KOPT-K1 (cell line): ENCODE data around the gene GLIPR2.
"Not testable (repeated sequence)": the region's sequence is repeated elsewhere in the genome, so short reads cannot be mapped to it uniquely, and the experiment has no call there.

Experiments
- H3K27ac ChIP-seq: fragments of 200-600 bp; sonication (generic); 2 replicates; pipeline ENCODE4 v1.5.1; 2016; ENCODE audit warnings: antibody characterized with exemption, mild to moderate bottlenecking, low read depth, low read length; ENCODE audit not compliant: poor library complexity, severe bottlenecking
- H3K36me3 ChIP-seq: fragments of 200-600 bp; sonication (generic); 2 replicates; pipeline ENCODE4 v1.5.1; 2017; ENCODE audit warnings: antibody characterized with exemption, mild to moderate bottlenecking, low read length, moderate library complexity; ENCODE audit not compliant: insufficient read depth
- H3K9me3 ChIP-seq: fragments of 200-600 bp; sonication (generic); 2 replicates; pipeline ENCODE4 v1.5.1; 2017; ENCODE audit warnings: antibody characterized with exemption, low read length, mild to moderate bottlenecking; ENCODE audit not compliant: insufficient read depth, poor library complexity, severe bottlenecking

The GLIPR2 gene, protein sequence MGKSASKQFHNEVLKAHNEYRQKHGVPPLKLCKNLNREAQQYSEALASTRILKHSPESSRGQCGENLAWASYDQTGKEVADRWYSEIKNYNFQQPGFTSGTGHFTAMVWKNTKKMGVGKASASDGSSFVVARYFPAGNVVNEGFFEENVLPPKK

DNA sequence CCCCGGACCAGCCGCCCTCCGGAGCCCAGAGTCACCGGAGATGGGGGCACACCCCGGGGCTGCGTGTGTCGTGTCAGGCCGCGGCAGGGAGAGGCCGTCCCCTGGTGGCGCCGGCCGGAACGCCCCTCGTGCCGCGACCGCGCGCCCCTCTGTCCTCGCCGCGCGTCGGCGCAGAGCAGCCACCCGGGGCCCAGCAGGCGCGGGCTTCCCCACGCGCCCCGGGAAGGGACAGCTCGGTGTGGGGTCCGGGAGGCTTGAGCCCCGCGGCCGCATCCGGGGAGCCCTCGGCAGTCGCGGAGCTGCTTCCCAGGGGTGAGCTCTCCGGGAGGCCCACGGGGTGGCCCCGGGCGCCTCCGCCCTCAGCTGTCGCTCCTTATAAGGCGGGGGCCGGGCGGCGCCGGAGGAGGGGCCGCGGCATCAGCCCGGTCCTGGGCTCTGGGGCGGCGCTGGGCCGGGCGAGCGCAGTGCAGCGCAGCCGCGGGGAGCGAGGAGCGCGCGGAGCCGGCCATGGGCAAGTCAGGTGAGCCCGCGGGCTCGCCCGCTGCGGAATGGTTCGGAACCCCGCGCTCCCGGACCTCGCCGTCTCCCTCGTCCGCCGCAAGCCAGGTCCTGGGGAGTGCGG lies at the start of gene GLIPR2:
Gene GLIPR2 (plus strand): TSS at position 462 of the 622 bp plus-strand sequence. CDS start 46 bp downstream, at position 508.
- H3K36me3 ChIP-seq = no peaks in the 10 kb centered on the region
- peak within 1 kb of the TSS; percentile 35 for H3K27ac ChIP-seq
- H3K9me3 ChIP-seq = no peaks in the 10 kb centered on the region

DNA sequence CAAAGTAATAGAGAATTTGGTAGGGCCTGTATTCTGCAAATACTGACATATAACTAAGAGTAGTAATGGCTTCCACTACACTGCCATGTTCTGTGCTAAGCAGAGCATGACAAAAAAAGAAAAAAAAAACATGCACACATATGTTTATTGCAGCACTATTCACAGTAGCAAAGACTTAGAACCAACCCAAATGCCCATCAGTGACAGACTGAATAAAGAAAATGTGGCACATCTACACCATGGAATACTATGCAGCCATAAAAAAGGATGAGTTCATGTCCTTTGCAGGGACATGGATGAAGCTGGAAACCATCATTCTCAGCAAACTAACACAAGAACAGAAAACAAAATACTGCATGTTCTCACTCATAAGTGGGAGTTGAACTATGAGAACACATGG lies 49.5 kb upstream of the GLIPR2 start:
- H3K27ac ChIP-seq, H3K36me3 ChIP-seq, H3K9me3 ChIP-seq: not testable (repeated sequence)

DNA sequence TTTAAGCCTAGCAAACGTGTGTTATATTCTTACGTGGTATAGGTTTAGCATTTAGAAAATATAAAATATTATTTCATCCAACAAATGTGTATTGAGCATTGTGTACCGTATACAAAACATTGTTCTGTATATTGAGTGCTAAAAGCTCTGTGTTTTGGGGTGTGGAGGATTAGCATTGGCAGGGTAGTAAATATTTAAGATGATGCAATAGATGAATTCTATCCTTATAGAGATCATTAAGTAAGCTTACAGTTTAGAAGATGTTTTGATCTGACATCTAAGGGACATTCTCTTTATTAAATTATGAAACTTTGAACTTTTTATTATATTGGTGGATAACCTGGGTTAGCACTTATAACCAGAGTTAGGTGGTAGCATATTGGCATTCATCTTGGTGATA lies 48.5 kb upstream of the GLIPR2 start:
- peaks cover 9% of the 10 kb centered on the region for H3K9me3 ChIP-seq
- peaks cover 5% of the 10 kb centered on the region; the same call in 1 of the 2 replicates for H3K36me3 ChIP-seq
- no peak overlapping the region for H3K27ac ChIP-seq

DNA sequence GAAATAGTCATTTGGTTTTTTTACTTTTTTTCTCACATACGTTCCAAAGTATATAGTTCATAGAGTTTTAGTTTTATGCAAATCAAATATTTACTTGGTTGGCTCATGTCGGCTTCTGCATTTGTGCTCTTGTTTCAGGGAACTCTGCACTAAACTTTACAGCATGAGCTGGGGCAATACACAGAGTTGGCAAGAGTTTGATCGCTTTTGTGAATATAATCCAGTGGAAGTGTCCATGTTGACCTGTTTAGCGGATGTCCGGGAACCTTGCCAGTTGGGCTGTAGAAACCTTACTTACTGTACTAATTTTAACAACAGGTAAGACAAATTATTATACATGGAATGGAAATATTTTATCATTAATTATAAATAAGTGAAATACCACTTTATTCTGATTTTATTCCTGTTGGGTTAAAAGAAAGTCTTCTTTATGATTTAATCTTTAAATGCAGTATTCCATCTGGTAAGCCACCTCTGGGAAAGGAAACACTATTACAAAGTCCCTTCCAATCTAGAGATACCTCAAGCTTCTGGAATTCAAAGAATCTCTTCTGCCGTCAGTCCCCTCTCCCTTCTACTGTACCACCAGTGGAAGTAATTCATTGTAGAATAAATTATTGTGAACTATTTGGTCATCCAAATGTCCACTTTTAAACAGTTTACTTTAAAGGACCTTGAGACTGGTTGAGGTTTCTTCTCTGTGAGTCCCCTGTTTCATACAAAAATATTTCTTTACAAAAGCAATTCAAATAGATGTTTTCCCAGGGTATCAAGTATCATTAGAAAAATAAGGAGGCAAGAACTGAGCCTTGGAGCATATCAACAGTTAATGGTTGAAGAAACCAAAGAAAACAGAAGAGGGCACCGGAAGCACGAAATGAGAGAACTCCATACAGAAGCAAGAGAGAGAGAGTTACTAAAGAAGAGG lies 45.2 kb upstream of the GLIPR2 start:
- Histone ChIP-seq H3K36me3 (peaks cover 5% of the 10 kb centered on the region; the same call in 1 of the 2 replicates), H3K27ac (no peak overlapping the region), H3K9me3 (peaks cover 8% of the 10 kb centered on the region)

DNA sequence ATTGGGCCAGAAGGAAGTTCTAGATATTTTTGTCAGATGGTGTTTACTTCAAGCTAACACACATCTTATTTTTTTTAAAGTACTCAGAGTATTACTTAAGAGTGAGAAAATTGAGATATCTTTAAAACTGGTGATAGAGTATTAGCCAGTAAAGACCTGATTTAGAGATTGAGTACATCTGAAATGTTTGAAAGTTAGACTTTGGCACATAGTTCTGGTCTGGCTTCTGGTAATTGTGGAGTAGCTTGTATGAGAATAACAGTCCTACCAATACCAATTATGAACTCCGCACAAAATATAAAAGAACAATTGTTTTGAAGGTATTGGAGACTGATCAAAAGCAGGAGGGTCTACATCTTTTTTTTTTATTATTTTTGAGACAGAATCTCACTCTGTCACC lies 44.5 kb upstream of the GLIPR2 start:
- no peak overlapping the region for H3K27ac ChIP-seq
- peaks cover under 1% of the 10 kb centered on the region; the same call in 1 of the 2 replicates for H3K36me3 ChIP-seq
- peaks cover 1% of the 10 kb centered on the region for H3K9me3 ChIP-seq

DNA sequence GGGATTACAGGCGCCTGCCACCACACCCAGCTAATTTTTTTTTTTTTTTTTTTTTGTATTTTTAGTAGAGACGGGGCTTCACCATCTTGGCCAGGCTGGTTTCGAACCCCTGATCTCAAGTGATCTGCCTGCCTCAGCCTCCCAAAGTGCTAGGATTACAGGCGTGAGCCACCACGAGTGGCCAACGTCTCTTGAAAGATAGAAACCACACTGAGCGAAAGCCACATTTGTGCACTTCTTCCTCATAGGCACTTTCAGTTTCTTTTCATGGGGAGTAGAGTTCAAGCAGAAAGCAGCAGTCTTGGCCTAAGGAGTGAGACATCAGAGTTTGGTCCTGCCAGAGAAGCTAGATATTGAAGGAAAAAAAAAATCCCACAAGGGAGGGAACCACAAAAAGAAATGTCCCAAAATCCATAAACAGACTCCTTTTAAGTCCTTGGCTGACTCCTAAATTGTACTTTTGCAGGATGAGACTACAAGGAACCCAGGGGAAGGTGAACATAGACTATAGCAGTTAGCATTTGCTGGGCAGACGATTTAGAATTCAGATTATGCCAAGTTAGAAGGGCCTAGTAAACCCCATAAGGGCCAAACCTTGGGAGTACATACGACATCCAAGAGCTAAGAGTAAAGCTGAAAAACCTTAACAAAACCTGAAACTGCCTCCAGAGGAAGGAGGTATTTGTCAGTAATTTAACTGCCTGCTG lies 43.9 kb upstream of the GLIPR2 start:
- no peaks in the 10 kb centered on the region for H3K9me3 ChIP-seq
- H3K27ac ChIP-seq = no peak overlapping the region
- H3K36me3 ChIP-seq = no peaks in the 10 kb centered on the region

DNA sequence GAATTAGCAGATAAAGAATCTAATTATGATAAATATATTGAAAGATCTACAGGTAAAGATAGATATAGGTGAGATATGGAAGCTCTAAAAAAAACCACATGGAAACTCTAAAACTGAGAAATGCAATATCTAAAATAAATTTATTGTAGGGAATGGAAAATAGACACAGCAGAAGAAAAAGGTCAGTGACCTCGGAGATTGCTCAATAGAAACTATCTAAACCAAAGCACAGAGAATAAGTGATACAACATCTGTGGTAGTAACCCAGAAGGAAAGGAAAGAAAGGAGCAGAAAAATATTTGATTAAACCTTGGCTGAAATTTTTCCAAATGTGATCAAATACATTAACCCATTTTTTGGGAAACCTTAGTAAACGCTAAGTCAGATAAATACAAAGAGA lies 43.1 kb upstream of the GLIPR2 start:
- Histone ChIP-seq H3K36me3 (no peaks in the 10 kb centered on the region), H3K27ac (no peak overlapping the region), H3K9me3 (no peaks in the 10 kb centered on the region)

DNA sequence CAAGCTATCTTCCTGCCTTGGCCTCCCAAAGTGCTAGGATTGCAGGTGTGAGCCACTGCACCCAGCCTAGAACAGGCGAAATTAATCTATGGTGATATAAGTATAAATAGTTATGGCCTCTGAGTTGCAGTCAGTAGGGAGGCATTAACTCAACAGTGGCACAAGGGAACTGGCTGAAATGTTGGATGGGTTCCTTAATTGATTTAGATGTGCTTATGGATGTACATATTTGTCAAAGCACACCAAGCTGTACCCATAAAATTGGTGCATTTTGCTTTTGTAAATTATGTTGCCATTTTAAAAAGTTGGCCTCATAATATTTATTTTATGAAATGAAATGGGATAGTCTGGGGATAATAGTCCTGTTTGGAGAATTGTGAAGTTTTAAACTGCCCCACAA lies 36.8 kb upstream of the GLIPR2 start:
- Histone ChIP-seq H3K27ac (no peak overlapping the region), H3K9me3 (no peaks in the 10 kb centered on the region)

DNA sequence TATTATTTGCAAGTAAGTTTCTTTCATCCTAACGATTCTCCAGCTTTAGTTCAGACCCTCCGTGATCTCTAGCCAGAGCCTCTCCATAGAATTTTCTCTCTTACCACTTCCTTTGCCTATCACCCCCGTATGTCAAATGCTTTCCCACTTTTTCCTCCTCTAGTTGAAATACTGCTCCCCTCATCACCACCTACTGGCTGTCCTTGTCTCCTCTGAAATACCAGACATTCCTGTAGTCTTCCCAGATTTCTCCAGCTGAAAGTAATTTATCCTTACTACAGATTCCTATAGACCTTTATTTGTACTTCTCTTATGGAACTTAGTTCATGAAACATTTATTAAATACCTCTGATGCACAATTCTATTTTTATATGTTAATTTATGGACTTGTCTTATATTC lies 36.0 kb upstream of the GLIPR2 start:
- H3K9me3 ChIP-seq = no peaks in the 10 kb centered on the region
- no peak overlapping the region for H3K27ac ChIP-seq
- H3K36me3 ChIP-seq = no peaks in the 10 kb centered on the region

More for the DNA sequence above, 36.8 kb upstream of the GLIPR2 start:
- no peaks in the 10 kb centered on the region for H3K36me3 ChIP-seq

DNA sequence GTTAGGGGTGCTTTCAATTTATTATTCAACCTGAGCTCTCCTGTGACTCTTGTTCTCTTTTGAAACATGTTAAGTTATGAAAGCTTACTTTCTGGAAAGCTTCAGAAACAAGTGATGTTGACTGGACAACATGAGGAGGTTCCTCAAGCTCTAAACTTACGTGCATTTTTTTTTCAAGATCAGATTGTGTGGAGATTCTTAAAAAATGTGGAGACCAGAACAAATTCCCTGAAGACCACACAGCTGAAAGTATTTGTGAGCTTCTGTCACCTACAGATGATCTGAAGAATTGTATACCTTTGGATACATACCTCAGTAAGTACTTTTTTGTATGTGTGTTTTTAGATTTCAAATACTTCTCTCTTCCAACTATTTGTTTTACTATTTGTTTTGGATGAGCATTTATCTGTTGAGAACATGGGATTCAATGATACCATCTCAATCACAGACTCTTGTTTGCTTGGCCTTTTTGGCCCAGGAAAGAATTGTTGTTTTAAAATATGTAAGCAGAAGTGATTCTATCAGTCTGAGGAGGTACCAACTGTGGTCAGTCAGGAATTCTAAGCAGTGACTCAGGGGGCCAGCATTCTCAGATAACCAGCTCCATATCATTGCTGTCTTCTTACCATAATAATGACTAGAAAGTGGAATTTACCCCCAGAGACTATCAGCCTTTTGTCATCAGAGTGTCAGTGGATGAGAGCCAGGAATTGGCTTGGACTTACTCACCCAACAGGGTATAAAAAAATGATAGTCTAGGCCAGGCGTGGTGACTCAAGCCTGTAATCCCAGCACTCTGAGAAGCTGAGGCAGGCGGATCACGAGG lies 34.4 kb upstream of the GLIPR2 start:
- no peaks in the 10 kb centered on the region for H3K9me3 ChIP-seq
- no peaks in the 10 kb centered on the region for H3K36me3 ChIP-seq
- no peak overlapping the region for H3K27ac ChIP-seq

DNA sequence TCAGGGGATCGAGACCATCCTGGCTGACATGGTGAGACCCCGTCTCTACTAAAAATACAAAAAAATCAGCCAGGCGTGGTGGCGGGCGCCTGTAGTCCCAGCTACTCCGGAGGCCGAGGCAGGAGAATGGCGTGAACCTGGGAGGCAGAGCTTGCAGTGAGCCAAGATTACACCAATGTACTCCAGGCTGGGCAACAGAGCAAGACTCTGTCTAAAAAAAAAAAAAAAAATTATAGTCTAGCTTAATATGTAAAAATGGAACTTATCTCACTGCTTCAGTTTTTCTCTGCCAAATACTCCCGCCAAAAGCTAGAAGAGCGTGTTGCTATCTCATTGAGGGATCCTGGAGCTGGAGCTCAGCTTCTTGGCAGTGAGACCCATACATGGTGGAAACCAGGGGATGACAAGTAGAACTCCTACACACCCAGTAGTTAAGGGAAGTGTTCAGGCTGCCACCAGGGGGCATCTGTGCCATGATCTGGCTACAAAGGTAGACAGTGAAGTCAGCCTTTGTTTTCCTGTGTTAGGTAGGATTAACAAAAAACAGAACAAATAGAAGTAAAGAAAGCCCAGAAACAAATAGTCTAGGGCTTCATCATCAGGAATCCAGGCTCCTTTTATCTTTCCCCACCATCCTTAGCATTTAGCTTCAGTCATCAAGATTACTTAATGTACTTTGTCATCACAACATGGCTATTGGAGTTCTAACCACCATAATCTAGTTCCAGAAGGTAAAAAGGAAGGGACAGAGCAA lies 33.6 kb upstream of the GLIPR2 start:
- H3K27ac ChIP-seq = no peak overlapping the region
- H3K36me3 ChIP-seq = no peaks in the 10 kb centered on the region
- no peaks in the 10 kb centered on the region for H3K9me3 ChIP-seq

DNA sequence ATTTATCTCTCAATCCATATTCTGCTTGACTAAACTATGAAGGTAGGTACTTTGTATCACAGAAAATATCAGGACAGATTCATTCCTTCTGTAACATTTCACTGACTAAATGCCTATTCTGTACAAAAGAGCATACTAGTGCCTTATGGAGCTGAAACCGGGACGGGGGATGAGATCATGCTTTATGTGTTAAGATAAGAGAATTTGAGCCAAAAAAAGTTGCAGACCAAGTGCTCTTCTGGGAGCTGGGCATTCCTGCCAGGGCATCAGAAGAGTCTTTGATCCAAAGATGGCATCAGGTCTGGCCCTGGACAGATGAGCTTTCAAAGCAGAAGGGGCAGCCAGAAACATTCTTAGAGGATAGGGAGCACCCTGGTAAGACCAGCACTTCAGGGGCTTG lies 27.5 kb upstream of the GLIPR2 start:
- H3K27ac ChIP-seq = no peak overlapping the region
- no peaks in the 10 kb centered on the region for H3K9me3 ChIP-seq
- no peaks in the 10 kb centered on the region; the same call in 1 of the 2 replicates for H3K36me3 ChIP-seq

DNA sequence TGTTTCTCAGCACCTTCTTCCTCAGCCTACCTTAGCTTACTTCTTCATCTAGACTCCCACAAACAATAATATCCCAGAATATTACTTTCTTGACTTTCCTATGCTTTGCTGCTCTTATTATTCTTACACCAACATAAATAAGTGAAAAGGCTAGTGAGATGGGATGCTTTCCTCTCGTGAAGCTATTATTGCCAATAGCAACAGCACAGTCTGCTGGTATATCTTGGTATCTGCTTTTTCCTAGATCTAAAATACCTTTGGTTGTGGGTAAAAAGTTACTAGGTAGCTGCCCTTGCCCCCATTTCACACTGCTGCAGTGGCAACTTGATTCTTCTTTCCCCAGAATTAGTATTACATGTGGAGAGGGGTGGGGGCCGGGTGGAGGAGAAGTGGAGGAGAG lies 26.1 kb upstream of the GLIPR2 start:
- no peaks in the 10 kb centered on the region; the same call in 1 of the 2 replicates for H3K36me3 ChIP-seq
- no peak overlapping the region for H3K27ac ChIP-seq

DNA sequence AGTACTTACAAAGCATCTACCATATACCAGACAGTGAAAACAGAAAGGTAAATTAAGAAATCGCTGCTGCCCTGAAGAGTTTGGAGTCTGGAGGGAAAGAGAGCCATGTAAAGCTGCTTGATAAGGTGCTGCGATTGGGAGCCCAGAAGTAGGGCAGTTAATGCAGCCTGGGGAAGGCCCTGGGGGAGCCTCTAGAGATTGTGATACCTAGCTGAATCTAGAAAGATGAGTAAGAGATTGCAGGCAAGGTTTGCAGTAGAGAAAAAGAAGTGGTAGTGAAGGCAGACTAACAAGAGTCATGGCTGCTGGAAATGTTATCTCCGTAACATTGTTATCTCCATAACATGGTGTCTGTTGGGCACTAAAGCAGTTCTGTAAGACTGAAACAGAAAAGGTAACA lies 24.0 kb upstream of the GLIPR2 start:
- Histone ChIP-seq H3K36me3 (no peaks in the 10 kb centered on the region; the same call in 1 of the 2 replicates), H3K9me3 (no peaks in the 10 kb centered on the region), H3K27ac (no peak overlapping the region)

More for the DNA sequence above, 26.1 kb upstream of the GLIPR2 start:
- no peaks in the 10 kb centered on the region for H3K9me3 ChIP-seq
